AG09319 (cell line): ENCODE data around the gene OR5D14.

Experiments used
- DNase-seq: peaks from one replicate; pipeline ENCODE4 v3.0.0-alpha.2; 2010; ENCODE audit warnings: low read depth; ENCODE audit errors: extremely low read depth
- TF ChIP-seq, protein P1 (sequence below): IDR thresholded peaks from 2 replicates; pipeline ENCODE4 v1.5.1; 2011; ENCODE audit warnings: low read depth, mild to moderate bottlenecking, inconsistent platforms, low read length, moderate library complexity

The OR5D14 gene

GRCh38 chr11:55795256-55795655 is at the start of gene OR5D14:
Gene OR5D14 (plus strand): TSS chr11:55795556. CDS start chr11:55795556, 0 bp downstream.
- TF ChIP-seq, protein P1, sequence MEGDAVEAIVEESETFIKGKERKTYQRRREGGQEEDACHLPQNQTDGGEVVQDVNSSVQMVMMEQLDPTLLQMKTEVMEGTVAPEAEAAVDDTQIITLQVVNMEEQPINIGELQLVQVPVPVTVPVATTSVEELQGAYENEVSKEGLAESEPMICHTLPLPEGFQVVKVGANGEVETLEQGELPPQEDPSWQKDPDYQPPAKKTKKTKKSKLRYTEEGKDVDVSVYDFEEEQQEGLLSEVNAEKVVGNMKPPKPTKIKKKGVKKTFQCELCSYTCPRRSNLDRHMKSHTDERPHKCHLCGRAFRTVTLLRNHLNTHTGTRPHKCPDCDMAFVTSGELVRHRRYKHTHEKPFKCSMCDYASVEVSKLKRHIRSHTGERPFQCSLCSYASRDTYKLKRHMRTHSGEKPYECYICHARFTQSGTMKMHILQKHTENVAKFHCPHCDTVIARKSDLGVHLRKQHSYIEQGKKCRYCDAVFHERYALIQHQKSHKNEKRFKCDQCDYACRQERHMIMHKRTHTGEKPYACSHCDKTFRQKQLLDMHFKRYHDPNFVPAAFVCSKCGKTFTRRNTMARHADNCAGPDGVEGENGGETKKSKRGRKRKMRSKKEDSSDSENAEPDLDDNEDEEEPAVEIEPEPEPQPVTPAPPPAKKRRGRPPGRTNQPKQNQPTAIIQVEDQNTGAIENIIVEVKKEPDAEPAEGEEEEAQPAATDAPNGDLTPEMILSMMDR: no peak
- DNase-seq: no peak

GRCh38 chr11:55773138-55773537 is 22.2 kb upstream of the OR5D14 start, which contains the start of gene OR5D13:
Gene OR5D13 (plus strand): TSS chr11:55773438. CDS start chr11:55773438, 0 bp downstream.
- TF ChIP-seq, protein P1: no peak
- no peak for DNase-seq

DNA sequence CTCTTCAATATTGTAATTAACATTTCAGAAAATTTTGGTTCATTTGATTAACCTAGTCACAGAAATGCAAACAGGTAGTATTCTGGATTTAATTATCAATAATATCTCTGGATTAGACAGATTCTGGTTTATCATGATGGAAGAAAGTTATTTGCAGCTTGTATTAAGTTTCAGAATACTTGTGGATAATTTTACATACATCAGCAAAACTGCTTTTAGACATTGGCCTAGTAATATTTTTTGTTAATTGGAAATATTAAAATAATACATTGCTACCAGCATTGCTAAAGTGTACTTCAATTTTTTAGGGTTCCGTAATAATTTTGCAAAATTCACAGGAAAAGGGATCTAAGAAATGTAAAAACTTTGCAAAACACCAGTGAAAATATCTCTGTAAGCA is 3.8 kb upstream of the OR5D14 start:
- no peak for DNase-seq

DNA sequence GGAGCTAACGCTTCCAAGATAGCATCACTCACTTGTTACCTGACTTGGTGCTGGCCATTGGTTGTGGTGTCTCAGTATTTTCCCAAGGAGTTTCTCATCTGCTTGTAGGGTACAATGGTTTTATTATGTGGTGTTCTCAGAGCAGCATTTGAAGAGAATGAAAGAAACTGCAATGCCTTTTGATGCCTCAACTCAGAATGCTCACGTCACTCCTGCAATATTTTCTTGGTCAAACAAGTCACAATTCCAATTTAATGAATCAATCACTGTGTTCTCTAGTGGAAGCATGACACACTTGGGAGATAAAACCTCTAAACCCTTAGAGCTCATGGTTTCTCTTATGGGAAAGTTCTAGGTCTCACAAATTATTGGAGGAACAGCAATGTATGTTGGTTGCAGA is 2.0 kb upstream of the OR5D14 start:
- TF ChIP-seq, protein P1: no peak
- DNase-seq: no peak

More for the DNA sequence above, 3.8 kb upstream of the OR5D14 start:
- TF ChIP-seq, protein P1: no peak

DNA sequence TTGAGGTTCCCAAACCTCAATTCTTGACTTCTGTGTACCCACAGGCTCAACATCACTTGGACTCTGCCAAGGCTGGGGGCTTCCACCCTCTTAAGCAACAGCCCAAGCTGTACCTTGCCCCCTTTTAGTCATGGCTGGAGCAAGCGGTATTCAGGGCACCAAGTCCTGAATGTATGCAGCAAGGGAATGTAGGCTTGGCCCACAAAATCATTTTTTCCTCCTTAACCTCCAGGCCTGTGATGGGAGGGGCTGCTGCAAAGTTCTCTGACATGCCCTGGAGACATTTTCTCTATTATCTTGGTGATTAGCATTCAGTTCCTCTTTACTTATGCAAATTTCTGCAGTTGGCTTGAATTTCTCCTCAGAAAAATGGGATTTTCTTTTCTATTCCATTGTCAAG is 10.9 kb downstream of the OR5D14 start:
- DNase-seq: no peak
- TF ChIP-seq, protein P1: no peak

DNA sequence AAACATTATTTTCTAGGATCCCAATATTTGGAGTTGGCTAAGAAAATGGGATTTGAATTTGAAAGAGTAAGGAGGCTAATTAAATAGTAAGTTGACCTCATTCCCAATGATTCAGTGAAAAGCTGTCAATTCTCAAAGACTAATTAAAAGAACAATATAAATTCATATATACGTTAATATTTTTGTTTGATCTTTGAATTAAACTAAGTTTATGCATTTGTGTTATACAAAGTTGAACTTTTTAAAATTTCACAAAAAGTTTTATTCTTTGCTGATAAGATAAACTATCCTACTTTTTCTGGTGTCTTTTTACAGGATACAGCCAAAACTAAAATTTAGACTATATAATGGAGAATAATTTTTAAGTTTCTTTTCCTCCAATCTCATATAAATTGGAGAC is 15.7 kb downstream of the OR5D14 start, which contains the start of gene OR5L1:
OR5L1 (plus strand) TSS at position 301 of the 400 bp plus-strand sequence. CDS start 100 bp downstream, outside the sequence.
- TF ChIP-seq, protein P1: no peak
- no peak for DNase-seq

DNA sequence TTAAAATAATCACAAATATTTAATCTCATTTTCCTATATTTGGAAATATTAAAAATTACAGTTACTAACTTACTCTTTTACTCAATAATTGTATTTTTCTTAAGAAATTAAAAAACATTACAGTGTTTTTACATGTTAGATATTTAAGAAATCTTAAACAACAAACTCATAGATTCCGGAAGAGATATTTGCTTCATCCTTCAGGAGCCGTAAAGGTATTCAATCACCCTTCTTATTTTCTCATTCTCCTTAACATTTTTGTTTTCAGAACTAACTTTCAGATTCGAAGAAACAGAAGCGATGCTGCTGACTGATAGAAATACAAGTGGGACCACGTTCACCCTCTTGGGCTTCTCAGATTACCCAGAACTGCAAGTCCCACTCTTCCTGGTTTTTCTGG is 24.0 kb downstream of the OR5D14 start, which contains the start of gene OR5D18:
OR5D18 (plus strand) TSS at position 301 of the 400 bp plus-strand sequence; CDS start at position 301, 0 bp downstream.
- no peak for DNase-seq
- TF ChIP-seq, protein P1: no peak
